Right lobe of liver (tissue), 4 donors: ENCODE measurements around the gene ZNF649.

Experiments
- CTCF ChIP-seq, 4 donors: fragments of 200-600 bp in 3 of 4; fragments of 450-650 bp in 1 of 4; IDR thresholded peaks; one replicate each; pipeline versions ENCODE4 v1.5.1 to v1.8.0; 2016 to 2022; ENCODE audit warnings: antibody characterized with exemption in 4 of 4, mild to moderate bottlenecking in 2 of 4
- POLR2A ChIP-seq: fragments of 450-650 bp; IDR thresholded peaks from one replicate; pipeline ENCODE4 v1.6.1; 2017; ENCODE audit warnings: antibody characterized with exemption, mild to moderate bottlenecking
- donor health status: DM: no; HTN: no; CAD: no.
- donor health status: DM: no; HTN: no; CAD: no.
- donor health status: DM: no; HTN: yes; CAD: no.

- no peak for TF ChIP-seq CTCF (IDR thresholded peaks at IDR 0.05)
- no peak for TF ChIP-seq POLR2A
Observed at GRCh38 chr19:51944798-51945552, 40.2 kb upstream of the ZNF649 start.
